Effector CD4-positive, alpha-beta T cell (primary cell): ENCODE measurements around the gene MSTN.
"Not testable (repeated sequence)": the region's sequence is repeated elsewhere in the genome, so short reads cannot be mapped to it uniquely, and the experiment has no call there.

ENCODE experiments used
- DNase-seq: peaks from one replicate; pipeline ENCODE4 v3.0.0-alpha.2; 2020

The MSTN gene

GRCh38 chr2:190062053-190062452, 476 bp downstream of the MSTN start:
- DNase-seq = no peak

GRCh38 chr2:190060626-190061025, 1.9 kb downstream of the MSTN start:
- DNase-seq = no peak

- DNase-seq = no peak
Measured at GRCh38 chr2:190060019-190060418, 2.5 kb downstream of the MSTN start.

- DNase-seq = no peak
Measured at GRCh38 chr2:190053426-190053825, 9.1 kb downstream of the MSTN start.

- DNase-seq = no peak
Measured at GRCh38 chr2:190052307-190052706, 10.2 kb downstream of the MSTN start.

GRCh38 chr2:190051223-190051622, 11.3 kb downstream of the MSTN start:
- DNase-seq = no peak

GRCh38 chr2:190050001-190050400, 12.5 kb downstream of the MSTN start:
- no peak for DNase-seq

- no peak for DNase-seq
Measured at GRCh38 chr2:190044866-190045265, 17.7 kb downstream of the MSTN start.

- DNase-seq = no peak
Measured at GRCh38 chr2:190043441-190043840, 19.1 kb downstream of the MSTN start.

- no peak for DNase-seq
Measured at GRCh38 chr2:190036071-190036470, 26.5 kb downstream of the MSTN start.

GRCh38 chr2:190034417-190034816, 28.1 kb downstream of the MSTN start:
- DNase-seq = not testable (repeated sequence)

- DNase-seq = no peak
Measured at GRCh38 chr2:190031969-190032618, 30.4 kb downstream of the MSTN start.

GRCh38 chr2:190023860-190024259, 38.7 kb downstream of the MSTN start:
- DNase-seq = no peak

- DNase-seq = no peak
Measured at GRCh38 chr2:190020720-190021119, 41.8 kb downstream of the MSTN start.

- no peak for DNase-seq
Measured at GRCh38 chr2:190017837-190018236, 44.7 kb downstream of the MSTN start.

GRCh38 chr2:190015969-190016368, 46.6 kb downstream of the MSTN start:
- DNase-seq = not testable (repeated sequence)
